ENCODE results near the gene PERCC1.

Gene PERCC1

DNA sequence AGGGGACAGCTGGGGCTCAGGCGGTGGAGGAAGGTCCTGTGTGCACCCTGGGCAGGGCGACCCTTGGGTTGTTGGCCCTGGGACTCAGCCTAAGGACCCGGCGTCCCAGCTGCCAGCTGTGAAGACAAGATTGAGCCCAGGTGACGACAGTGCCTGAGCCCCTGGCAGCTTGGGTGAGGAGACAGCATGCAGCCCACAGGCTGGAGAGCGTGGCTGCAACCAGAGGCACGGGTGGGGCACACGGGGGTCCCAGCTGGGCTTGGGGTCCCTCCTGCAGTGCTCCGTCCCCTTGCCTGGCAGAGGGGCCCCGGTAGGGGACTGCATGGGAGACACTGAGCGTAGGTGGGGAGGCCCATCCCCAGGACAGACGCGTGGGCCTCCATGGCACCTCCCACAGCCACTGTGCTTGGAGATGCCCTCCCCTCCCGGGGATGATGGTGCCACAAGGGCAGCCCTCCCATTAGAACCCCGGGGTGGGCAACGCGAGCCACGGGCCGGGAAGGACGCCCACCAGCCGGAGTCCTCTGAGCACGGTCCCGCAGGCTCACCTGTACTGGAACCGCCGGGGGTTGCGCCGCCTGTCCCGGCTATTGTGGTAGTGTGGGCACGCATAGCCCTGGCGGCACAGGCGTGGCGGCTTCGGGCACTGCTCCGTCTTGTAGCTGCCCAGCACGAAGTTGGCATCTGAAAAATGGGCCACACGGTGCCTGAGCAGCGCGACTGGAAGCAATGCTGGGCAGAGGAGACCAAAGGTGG lies 31.9 kb upstream of the PERCC1 start:
- in situ Hi-C loops (cut with MboI; ENCODE audit: low sequenced_read_pairs): no loop called here
- no peak for DNase-seq (ENCODE audit: low spot score in 2 of 2)
- H3K9me3 ChIP-seq: no peaks in the 10 kb centered on the region
- H3K4me3 ChIP-seq: no peak overlapping the region
- H3K27me3 ChIP-seq (ENCODE audit: low read depth): no peaks in the 10 kb centered on the region
- no peaks in the 10 kb centered on the region; the same call in 1 of the 2 replicates for H3K36me3 ChIP-seq (replicated peaks)
- no peaks in the 10 kb centered on the region for H3K4me1 ChIP-seq

DNA sequence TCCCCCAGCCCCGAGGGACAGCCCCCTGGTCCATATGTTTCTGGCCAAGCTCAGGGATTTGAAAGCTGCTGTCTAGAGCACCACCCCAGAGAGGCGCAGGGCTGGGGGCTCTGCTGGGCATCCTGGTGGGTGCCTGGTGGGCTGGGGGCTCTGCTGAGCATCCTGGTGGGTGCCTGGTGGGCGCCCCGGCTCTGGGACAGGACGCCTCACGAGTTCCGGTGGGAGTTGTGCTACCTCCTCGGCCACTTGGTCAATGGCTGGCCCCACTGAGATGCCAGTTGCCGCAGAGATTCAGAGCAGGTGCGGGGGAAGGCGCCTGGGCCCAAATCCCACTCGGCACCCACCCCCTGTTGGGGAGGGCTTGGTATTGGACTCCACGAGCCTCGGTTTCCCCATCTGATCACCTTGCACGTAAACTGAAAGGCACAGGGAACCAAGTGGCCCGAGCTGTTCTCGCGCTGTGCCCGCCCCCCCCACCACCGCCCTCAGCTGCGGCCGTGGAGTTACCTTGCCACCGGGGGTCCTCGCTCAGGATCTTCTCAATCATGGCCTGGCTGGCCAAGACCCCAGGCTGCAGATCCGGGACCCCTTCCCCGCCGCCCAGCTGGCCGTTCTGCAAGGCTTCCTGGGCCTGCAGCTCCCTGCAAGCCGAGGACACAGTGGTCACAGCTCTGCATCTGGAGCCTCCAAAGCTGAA lies 29.7 kb upstream of the PERCC1 start:
- Histone ChIP-seq H3K4me3 (no peak overlapping the region), H3K4me1 (no peaks in the 10 kb centered on the region), H3K36me3 (replicated peaks) (no peaks in the 10 kb centered on the region; the same call in 1 of the 2 replicates), H3K27me3 (ENCODE audit: low read depth) (no peaks in the 10 kb centered on the region), H3K9me3 (no peaks in the 10 kb centered on the region)
- DNase-seq (ENCODE audit: low spot score in 2 of 2): no peak
- in situ Hi-C loops (cut with MboI; ENCODE audit: low sequenced_read_pairs): no loop called here

DNA sequence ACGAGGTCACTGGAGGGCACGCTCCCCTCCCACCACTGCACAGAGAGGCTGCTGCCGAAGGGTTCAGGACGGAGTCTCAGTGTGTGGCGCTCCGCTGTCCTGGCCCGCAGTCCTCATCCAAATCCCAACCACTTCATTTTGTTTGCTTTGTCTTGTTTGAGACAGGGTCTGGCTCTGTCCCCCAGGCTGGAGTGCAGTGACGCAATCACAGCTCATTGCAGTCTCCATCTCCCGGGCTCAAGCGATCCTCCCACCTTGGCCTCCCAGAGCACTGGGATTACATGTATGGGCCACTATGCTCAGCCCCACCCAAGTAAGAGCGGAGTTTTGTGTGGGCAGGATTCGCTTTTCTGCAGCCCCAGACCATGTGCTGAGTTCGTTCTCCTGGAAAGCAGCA lies 29.1 kb upstream of the PERCC1 start:
- Histone ChIP-seq H3K4me1 (no peaks in the 10 kb centered on the region), H3K9me3 (no peaks in the 10 kb centered on the region), H3K36me3 (replicated peaks) (no peaks in the 10 kb centered on the region; the same call in 1 of the 2 replicates), H3K27me3 (ENCODE audit: low read depth) (no peaks in the 10 kb centered on the region), H3K4me3 (no peak overlapping the region)
- DNase-seq (ENCODE audit: low spot score in 2 of 2): no peak
- in situ Hi-C loops (cut with MboI; ENCODE audit: low sequenced_read_pairs): no loop called here

DNA sequence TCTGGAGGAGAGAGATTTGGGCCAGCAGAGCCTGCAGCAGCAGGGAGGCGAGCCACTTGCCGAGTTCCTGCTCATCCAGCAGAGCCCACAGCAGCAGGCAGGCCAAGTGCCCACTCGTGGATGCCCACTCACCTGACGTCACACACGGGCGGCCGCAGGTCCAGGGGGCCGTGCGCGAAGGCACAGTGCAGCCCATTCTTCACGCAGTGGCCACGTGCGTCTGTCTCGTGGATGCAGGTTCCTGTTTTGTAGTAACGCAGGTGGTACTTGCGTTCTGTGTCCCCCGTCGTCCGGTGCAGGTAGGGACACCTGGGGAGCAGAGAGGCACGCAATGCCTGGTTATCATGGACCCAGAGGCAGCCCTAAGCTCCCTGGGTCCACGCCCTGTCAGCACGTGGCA lies 27.8 kb upstream of the PERCC1 start:
- Histone ChIP-seq H3K4me1 (no peaks in the 10 kb centered on the region; the same call in 1 of the 2 replicates), H3K36me3 (replicated peaks) (no peaks in the 10 kb centered on the region; the same call in 1 of the 2 replicates), H3K27me3 (ENCODE audit: low read depth) (no peaks in the 10 kb centered on the region), H3K4me3 (no peak overlapping the region), H3K9me3 (no peaks in the 10 kb centered on the region)
- DNase-seq (ENCODE audit: low spot score in 2 of 2): no peak
- in situ Hi-C loops (cut with MboI; ENCODE audit: low sequenced_read_pairs): no loop called here

DNA sequence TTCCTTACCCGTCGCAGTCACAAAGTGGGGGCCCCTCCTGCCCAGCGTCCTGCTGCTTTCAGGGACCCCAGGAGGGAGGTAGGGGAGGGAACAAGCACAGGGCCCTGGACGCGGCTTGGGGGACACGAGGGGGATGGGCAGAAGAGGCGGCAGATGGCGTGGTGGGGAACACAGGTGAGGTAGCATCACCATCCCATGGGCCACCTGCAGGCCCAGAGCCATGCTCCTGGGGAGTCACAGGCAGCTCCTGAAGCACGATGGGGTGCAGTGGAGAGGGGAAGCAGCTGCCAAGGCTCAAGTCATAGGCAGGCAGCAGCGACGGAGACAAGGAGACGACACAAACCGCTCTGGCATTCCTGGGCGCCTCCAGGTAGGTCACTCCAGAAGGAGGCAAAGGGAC lies 27.1 kb upstream of the PERCC1 start:
- in situ Hi-C loops (cut with MboI; ENCODE audit: low sequenced_read_pairs): no loop called here
- no peaks in the 10 kb centered on the region; the same call in 1 of the 2 replicates for H3K36me3 ChIP-seq (replicated peaks)

DNA sequence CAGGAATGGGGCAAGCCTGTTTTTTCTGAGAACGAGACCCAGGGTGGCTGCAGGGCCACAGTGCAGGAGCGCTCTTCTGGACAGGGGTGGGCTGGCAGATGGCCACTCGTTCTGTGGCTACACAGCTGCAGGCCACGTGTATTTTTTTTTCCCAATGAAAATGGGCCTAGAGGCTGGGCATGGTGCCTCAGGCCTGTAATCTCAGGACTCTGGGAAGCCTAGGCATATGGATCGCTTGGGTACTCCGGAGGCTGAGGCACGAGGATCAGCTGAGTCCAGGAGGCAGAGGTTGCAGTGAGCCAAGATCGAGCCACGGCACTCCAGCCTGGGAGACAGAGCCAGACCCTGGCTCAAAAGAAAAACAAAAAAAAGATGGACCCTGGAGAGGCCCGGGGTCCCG lies 23.1 kb upstream of the PERCC1 start:
- H3K36me3 ChIP-seq (replicated peaks): no peaks in the 10 kb centered on the region; the same call in 1 of the 2 replicates
- no peaks in the 10 kb centered on the region; the same call in 1 of the 2 replicates for H3K4me1 ChIP-seq
- peak overlapping the region; percentile 44 for H3K4me3 ChIP-seq
- H3K9me3 ChIP-seq: no peaks in the 10 kb centered on the region
- in situ Hi-C loops (cut with MboI; ENCODE audit: low sequenced_read_pairs): no loop called here
- no peaks in the 10 kb centered on the region for H3K27me3 ChIP-seq (ENCODE audit: low read depth)
- no peak for DNase-seq (ENCODE audit: low spot score in 2 of 2)

More for the DNA sequence above, 27.1 kb upstream of the PERCC1 start:
- Histone ChIP-seq H3K27me3 (ENCODE audit: low read depth) (no peaks in the 10 kb centered on the region), H3K4me3 (no peak overlapping the region), H3K9me3 (no peaks in the 10 kb centered on the region), H3K4me1 (no peaks in the 10 kb centered on the region; the same call in 1 of the 2 replicates)
- DNase-seq (ENCODE audit: low spot score in 2 of 2): no peak

DNA sequence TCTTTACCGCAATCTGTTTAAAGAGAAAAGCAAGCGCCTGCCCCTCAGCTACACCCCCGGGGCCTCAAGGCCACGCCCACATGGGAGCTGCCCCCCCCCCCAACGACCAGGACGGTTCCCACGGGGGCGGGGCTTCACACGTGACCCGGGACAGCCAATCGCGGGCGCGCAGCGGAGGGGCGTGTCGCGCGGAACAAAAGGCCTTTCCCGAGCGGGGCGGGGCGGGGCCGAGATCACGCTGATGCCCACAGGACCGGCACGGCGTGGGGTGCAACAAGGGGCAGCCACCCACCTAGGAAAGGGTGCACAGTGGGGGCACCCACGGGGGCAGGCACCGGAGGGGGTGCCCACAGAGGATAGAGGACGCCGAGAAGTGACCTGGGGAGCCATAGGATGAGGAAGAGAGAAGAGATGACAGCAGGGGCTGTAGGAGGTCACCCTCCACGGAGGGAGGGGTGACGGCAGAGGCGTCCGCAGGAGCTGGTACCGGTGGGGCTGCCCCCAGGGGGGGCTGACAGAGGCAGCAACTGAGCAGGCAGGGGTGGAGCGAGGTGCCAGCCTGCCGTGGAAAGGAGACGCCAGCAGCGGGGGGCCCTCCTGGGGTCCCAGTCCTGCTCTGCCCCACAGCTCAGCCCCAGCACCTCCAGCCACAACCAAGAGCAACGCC lies 22.6 kb upstream of the PERCC1 start:
- no peaks in the 10 kb centered on the region for H3K27me3 ChIP-seq (ENCODE audit: low read depth)
- peak; percentile 68 to 96 for DNase-seq (ENCODE audit: low spot score in 2 of 2)
- in situ Hi-C loops (cut with MboI; ENCODE audit: low sequenced_read_pairs): no loop called here
- H3K36me3 ChIP-seq (replicated peaks): no peaks in the 10 kb centered on the region
- no peaks in the 10 kb centered on the region; the same call in 1 of the 2 replicates for H3K4me1 ChIP-seq
- H3K9me3 ChIP-seq: no peaks in the 10 kb centered on the region
- H3K4me3 ChIP-seq: peak overlapping the region; percentile 44

DNA sequence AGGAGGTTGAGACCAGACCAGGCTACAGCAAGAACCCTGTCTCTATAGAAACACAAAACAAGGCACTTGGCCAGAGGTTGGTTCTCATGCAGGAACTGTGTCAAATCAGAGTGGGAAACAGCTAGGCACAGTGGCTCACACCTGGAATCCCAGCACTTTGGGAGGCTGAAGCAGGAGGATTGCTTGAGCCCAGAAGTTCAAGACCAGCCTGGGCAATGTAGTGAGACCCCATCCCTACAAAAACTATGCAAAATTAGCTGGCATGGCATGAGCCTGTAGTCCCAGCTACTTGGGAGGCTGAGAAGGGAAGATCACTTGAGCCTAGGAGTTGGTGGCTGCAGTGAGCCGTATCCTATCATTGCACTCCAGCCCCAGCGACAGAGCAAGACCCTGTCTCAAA lies 18.0 kb upstream of the PERCC1 start:
- Histone ChIP-seq H3K36me3 (replicated peaks) (no peaks in the 10 kb centered on the region; the same call in 1 of the 2 replicates), H3K4me3 (no peak overlapping the region), H3K27me3 (ENCODE audit: low read depth) (no peaks in the 10 kb centered on the region), H3K9me3 (no peaks in the 10 kb centered on the region), H3K4me1 (peaks cover 8% of the 10 kb centered on the region)
- in situ Hi-C loops (cut with MboI; ENCODE audit: low sequenced_read_pairs): no loop called here
- DNase-seq (ENCODE audit: low spot score in 2 of 2): no peak

DNA sequence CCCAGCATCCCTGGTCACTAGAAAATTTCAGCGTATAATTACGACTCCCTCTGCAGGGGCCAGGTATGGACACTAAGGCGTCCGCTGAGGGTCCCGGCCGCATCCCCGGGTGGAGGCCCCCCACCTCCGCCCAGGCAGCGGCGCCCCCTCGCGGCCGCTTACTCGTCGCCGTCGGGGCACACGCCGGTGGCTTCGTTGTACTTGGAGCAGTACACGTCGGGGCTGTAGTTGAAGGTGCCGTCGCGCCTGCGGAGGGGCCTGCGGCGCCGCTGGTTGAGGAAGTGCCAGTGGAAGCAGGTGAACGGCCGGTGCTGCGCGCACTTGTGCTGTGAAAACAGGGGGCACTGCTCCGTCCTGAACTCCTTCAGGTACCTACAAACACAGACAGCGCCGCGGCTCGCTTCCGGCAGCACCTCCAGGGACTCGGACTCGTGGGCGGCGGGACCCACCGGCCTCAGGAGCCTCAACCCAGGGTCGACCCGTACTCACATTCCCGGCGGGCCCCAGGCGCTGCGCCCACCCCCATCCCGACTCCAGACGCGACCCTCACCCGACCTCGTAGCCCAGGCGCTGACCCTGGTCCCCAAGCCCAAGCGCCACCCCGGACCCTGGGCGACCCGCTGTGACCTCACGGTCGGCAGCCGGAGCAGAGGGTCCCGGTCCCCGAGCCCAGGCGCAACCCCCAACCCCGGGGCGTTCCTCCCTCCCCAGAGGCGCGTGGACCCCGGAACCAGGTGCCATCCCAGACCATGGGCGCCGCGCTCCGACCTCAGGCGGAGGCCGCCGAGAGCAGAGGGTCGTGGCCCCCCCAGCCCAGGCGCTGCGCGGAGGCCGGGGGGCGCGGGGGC lies 17.0 kb upstream of the PERCC1 start:
- Histone ChIP-seq H3K27me3 (ENCODE audit: low read depth) (no peaks in the 10 kb centered on the region), H3K4me3 (peak overlapping the region; percentile 62), H3K9me3 (no peaks in the 10 kb centered on the region), H3K4me1 (peaks cover 10% of the 10 kb centered on the region), H3K36me3 (replicated peaks) (peaks cover 6% of the 10 kb centered on the region)
- peak in 1 of 2 experiments; percentile 71 for DNase-seq (ENCODE audit: low spot score in 2 of 2)
- in situ Hi-C loops (cut with MboI; ENCODE audit: low sequenced_read_pairs): no loop called here

DNA sequence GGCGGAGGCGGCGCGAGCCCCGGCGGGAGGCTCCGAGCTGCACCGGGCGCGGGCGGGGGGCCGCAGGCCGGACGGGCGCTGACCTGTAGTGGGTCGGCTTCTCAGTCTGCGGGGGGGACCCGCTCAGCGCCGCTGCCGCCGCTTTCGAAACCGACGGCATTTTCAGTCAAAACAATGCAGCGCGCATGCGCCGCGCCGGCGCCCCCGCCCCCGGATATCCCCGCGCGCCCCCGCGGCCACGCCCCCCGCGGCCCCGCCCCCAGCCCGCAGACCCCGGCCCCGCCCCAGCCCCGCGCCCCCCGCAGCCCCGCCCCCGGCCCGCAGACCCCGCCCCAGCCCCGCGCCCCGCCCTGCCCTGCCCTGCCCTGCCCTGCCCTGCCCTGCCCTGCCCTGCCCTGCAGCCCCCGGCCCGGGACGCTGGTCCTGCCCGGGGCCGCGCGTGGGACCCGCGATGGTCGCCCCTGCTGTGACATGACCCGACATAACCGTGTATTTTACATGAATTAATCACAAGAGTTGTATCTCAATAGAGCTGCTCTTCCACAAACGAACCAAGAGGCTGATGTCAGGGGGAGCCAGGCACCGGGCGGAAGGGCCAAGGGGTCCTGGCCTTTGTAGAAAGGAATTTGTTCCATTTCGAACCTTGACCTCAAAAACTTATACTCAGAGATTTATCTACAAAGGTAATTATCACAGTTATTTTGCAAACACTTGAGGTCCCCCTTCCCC lies 16.2 kb upstream of the PERCC1 start, which contains the start of gene UNKL:
Gene UNKL (minus strand): TSS at position 173 of the 729 bp plus-strand sequence. CDS start 13 bp downstream, at position 160.
- Histone ChIP-seq H3K36me3 (replicated peaks) (peaks cover 6% of the 10 kb centered on the region), H3K4me3 (peak within 1 kb of the TSS; percentile 62), H3K4me1 (peaks cover 10% of the 10 kb centered on the region), H3K27me3 (ENCODE audit: low read depth) (no peaks in the 10 kb centered on the region), H3K9me3 (no peaks in the 10 kb centered on the region)
- in situ Hi-C loops (cut with MboI; ENCODE audit: low sequenced_read_pairs): no loop called here
- DNase-seq (ENCODE audit: low spot score in 2 of 2): peak; percentile 54 to 86

DNA sequence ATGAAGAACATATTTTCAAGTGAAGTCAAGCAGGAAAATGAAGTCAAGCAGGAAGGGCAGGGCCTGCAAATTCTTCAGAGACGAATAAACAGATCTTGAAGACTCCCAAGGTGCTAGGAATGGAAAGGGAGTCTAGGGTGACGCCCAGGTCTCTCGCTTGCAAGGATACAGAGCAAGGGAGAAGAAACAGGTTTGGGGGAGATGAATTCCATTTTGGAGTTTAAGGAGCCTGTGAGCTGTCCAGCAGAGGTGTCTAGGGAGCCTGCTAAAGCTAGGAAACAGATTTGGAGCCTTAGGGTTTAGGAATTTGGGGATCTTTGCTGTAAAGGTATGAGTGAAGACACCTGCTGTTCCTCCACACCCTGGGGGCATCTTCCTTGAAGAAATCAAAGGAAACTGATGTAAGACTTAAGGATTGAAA lies 14.3 kb upstream of the PERCC1 start:
- DNase-seq (ENCODE audit: low spot score in 2 of 2): no peak
- in situ Hi-C loops (cut with MboI; ENCODE audit: low sequenced_read_pairs): no loop called here

DNA sequence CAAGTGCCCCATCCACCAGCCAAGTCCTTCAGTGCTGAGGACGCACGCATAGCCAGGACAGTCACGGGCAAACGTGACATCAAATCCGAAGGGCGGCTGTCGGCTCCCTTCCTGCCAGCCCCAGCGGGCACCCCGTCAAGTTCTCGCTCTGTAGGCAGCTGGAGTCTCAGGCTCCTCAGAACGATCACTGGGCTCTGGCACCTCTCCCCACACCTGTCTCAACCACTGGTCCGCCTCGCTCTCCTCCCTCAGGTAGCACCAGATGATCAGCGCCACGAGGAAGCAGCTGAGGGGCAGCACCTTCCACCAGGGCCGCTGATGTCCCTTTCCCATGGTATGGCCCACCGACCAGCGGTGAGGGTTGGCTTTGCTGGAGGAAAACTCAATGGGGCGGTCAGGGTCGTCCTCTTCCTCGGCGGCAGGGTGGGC lies 10.8 kb upstream of the PERCC1 start:
- Histone ChIP-seq H3K27me3 (ENCODE audit: low read depth) (no peaks in the 10 kb centered on the region), H3K4me1 (peaks cover 9% of the 10 kb centered on the region), H3K36me3 (replicated peaks) (peaks cover 9% of the 10 kb centered on the region), H3K9me3 (no peaks in the 10 kb centered on the region), H3K4me3 (peak overlapping the region; percentile 99)
- DNase-seq (ENCODE audit: low spot score in 2 of 2): no peak
- in situ Hi-C loops (cut with MboI; ENCODE audit: low sequenced_read_pairs): no loop called here

More for the DNA sequence above, 14.3 kb upstream of the PERCC1 start:
- H3K9me3 ChIP-seq: no peaks in the 10 kb centered on the region
- no peak overlapping the region for H3K4me3 ChIP-seq
- H3K27me3 ChIP-seq (ENCODE audit: low read depth): no peaks in the 10 kb centered on the region
- peaks cover 9% of the 10 kb centered on the region for H3K36me3 ChIP-seq (replicated peaks)
- peaks cover 14% of the 10 kb centered on the region for H3K4me1 ChIP-seq
